GM18907 (cell line): ENCODE data around the gene CREB3.

Source experiments
- ATAC-seq: cut with Tn5 transposase; IDR thresholded peaks from one replicate; pipeline ENCODE4 v1.9.1; 2021; ENCODE audit warnings: mild to moderate bottlenecking, moderate library complexity; ENCODE audit not compliant: unreplicated experiment

The CREB3 gene

GRCh38 chr9:35725362-35725761 is 7.1 kb upstream of the CREB3 start:
- no peak for ATAC-seq

GRCh38 chr9:35726931-35727330 is 5.5 kb upstream of the CREB3 start:
- no peak for ATAC-seq

GRCh38 chr9:35727676-35728040 is 4.8 kb upstream of the CREB3 start:
- ATAC-seq, result no peak

GRCh38 chr9:35728041-35728971 is 4.2 kb upstream of the CREB3 start:
- ATAC-seq, result no peak

GRCh38 chr9:35729101-35729500 is 3.4 kb upstream of the CREB3 start:
- ATAC-seq, result no peak

- no peak for ATAC-seq
These were observed 2.6 kb upstream of the CREB3 start for GRCh38 chr9:35729700-35730485.

GRCh38 chr9:35730486-35730854 is 2.0 kb upstream of the CREB3 start:
- no peak for ATAC-seq

GRCh38 chr9:35731415-35732184 is 866 bp upstream of the CREB3 start:
- no peak for ATAC-seq

- ATAC-seq, result peak; percentile 5
These were observed 505 bp downstream of the CREB3 start for GRCh38 chr9:35732800-35733541.

- no peak for ATAC-seq
These were observed 1.6 kb downstream of the CREB3 start for GRCh38 chr9:35734096-35734495.

- no peak for ATAC-seq
These were observed 3.8 kb downstream of the CREB3 start for GRCh38 chr9:35736201-35736633.

- no peak for ATAC-seq
These were observed 4.7 kb downstream of the CREB3 start for GRCh38 chr9:35737143-35737542.

GRCh38 chr9:35738186-35738585 is 5.7 kb downstream of the CREB3 start:
- ATAC-seq, result no peak

GRCh38 chr9:35738924-35739323 is 6.5 kb downstream of the CREB3 start:
- no peak for ATAC-seq

GRCh38 chr9:35740243-35740642 is 7.8 kb downstream of the CREB3 start:
- no peak for ATAC-seq

GRCh38 chr9:35741740-35742139 is 9.3 kb downstream of the CREB3 start:
- no peak for ATAC-seq

- ATAC-seq, result no peak
These were observed 11.0 kb downstream of the CREB3 start for GRCh38 chr9:35743452-35743851.

GRCh38 chr9:35743880-35744518 is 11.5 kb downstream of the CREB3 start:
- no peak for ATAC-seq

- no peak for ATAC-seq
These were observed 13.1 kb downstream of the CREB3 start for GRCh38 chr9:35745569-35745968.

- ATAC-seq, result no peak
These were observed 14.1 kb downstream of the CREB3 start for GRCh38 chr9:35746583-35746982.
